IMR-90 (cell line): Measurements from ENCODE around the gene CD81. TPM values are rescaled to one million over a fixed set of nuclear protein-coding genes. Genes with fewer than 3 reads are reported as not detected.

Source experiments
- ATAC-seq: fragments of 200-7000 bp; cut with Tn5 transposase; 2 replicates; pipeline ENCODE4 v1.9.1; 2020; ENCODE audit warnings: low read depth, mild to moderate bottlenecking, moderate library complexity
- BruUV-seq: library from RNA; stranded (reverse); fragments of 400-500 nt; replicated peaks from 2 replicates; lab custom pipeline; 2021; lab: Mats Ljungman, UMichigan
- CTCF ChIA-PET: fragments of 300-600 bp; formaldehyde crosslinking; extraction: SDS; loops from one replicate; lab custom pipeline; 2021; ENCODE audit warnings: antibody characterized with exemption; lab: Yijun Ruan, JAX
- POLR2A ChIA-PET: fragments of 300-600 bp; sonication (Branson Sonifier 250); formaldehyde crosslinking; loops from one replicate; lab custom pipeline; 2022; ENCODE audit warnings: antibody characterized with exemption; ENCODE audit not compliant: unreplicated experiment; lab: Charles Lee
- DNase-seq: peaks from one replicate; pipeline ENCODE4 v3.0.0; 2013
- H2AFZ ChIP-seq: replicated peaks from 2 replicates; pipeline ENCODE3; 2013; ENCODE audit warnings: low read length, mild to moderate bottlenecking; ENCODE audit not compliant: poor library complexity
- H2AK5ac ChIP-seq: 2 replicates; pipeline ENCODE4 v1.6.1; 2013; ENCODE audit warnings: low read depth, low read length, inconsistent platforms
- H2AK9ac ChIP-seq: replicated peaks from 2 replicates; pipeline ENCODE3; 2013; ENCODE audit warnings: mild to moderate bottlenecking, low read depth, low read length, moderate library complexity; ENCODE audit not compliant: poor library complexity
- H2BK120ac ChIP-seq: 2 replicates; pipeline ENCODE4 v1.6.1; 2013; ENCODE audit warnings: low read depth, low read length, inconsistent platforms
- H2BK15ac ChIP-seq: 3 replicates; pipeline ENCODE4 v1.6.1; 2013; ENCODE audit warnings: low read depth, low read length, inconsistent platforms
- H2BK20ac ChIP-seq: 2 replicates; pipeline ENCODE4 v1.6.1; 2013; ENCODE audit warnings: low read depth, mild to moderate bottlenecking, inconsistent platforms, low read length, moderate library complexity
- H2BK5ac ChIP-seq: 2 replicates; pipeline ENCODE4 v1.6.1; 2013; ENCODE audit warnings: mild to moderate bottlenecking, low read depth, low read length, inconsistent platforms; ENCODE audit not compliant: poor library complexity, severe bottlenecking
- H3K14ac ChIP-seq: replicated peaks from 2 replicates; pipeline ENCODE4 v1.6.1; 2013; ENCODE audit warnings: low read depth, low read length, inconsistent platforms
- H3K18ac ChIP-seq: 2 replicates; pipeline ENCODE4 v1.6.1; 2013; ENCODE audit warnings: low read depth, low read length, control low read depth
- H3K23ac ChIP-seq: 2 replicates; pipeline ENCODE4 v1.6.1; 2013; ENCODE audit warnings: low read depth, low read length, inconsistent platforms
- H3K27ac ChIP-seq: 2 replicates; pipeline ENCODE4 v1.5.1; 2013; ENCODE audit warnings: mild to moderate bottlenecking, control low read depth, low read length; ENCODE audit not compliant: insufficient read depth
- H3K27me3 ChIP-seq: 2 replicates; pipeline ENCODE4 v1.6.1; 2013; ENCODE audit warnings: low read length; ENCODE audit not compliant: control insufficient read depth, insufficient read depth
- H3K36me3 ChIP-seq: 2 replicates; pipeline ENCODE4 v1.6.1; 2013; ENCODE audit warnings: low read length, mixed read lengths; ENCODE audit not compliant: control insufficient read depth, insufficient read depth
- H3K4ac ChIP-seq: 2 replicates; pipeline ENCODE4 v1.6.1; 2013; ENCODE audit warnings: low read depth, low read length, inconsistent platforms
- H3K4me1 ChIP-seq: 2 replicates; pipeline ENCODE4 v1.6.1; 2013; ENCODE audit warnings: low read length, mixed read lengths; ENCODE audit not compliant: control insufficient read depth, insufficient read depth
- H3K4me2 ChIP-seq: 2 replicates; pipeline ENCODE4 v1.6.1; 2013; ENCODE audit warnings: low read depth, mild to moderate bottlenecking, control low read depth, low read length, moderate library complexity
- H3K4me3 ChIP-seq: 2 replicates; pipeline ENCODE4 v1.5.1; 2013; ENCODE audit warnings: low read depth, mild to moderate bottlenecking, control low read depth, low read length, moderate library complexity; ENCODE audit not compliant: insufficient read depth
- H3K56ac ChIP-seq: 2 replicates; pipeline ENCODE4 v1.6.1; 2013; ENCODE audit warnings: low read length, inconsistent platforms; ENCODE audit not compliant: insufficient read depth; ENCODE audit errors: extremely low read depth
- H3K79me1 ChIP-seq, 2 experiments: 2 replicates each; pipeline ENCODE4 v1.6.1; 2013; ENCODE audit warnings: low read length in 2 of 2, inconsistent platforms in 1 of 2, low read depth in 1 of 2
- H3K9ac ChIP-seq: 2 replicates; pipeline ENCODE4 v1.6.1; 2013; ENCODE audit warnings: low read depth, low read length, control low read depth
- H3K9me1 ChIP-seq: 2 replicates; pipeline ENCODE4 v1.6.1; 2013; ENCODE audit warnings: low read length, inconsistent platforms; ENCODE audit not compliant: insufficient read depth
- H3K9me3 ChIP-seq: 2 replicates; pipeline ENCODE4 v1.6.1; 2013; ENCODE audit warnings: low read length; ENCODE audit not compliant: control insufficient read depth, insufficient read depth
- H4K20me1 ChIP-seq: 2 replicates; pipeline ENCODE4 v1.6.1; 2013; ENCODE audit warnings: low read length, inconsistent platforms; ENCODE audit not compliant: insufficient read depth
- H4K5ac ChIP-seq: 2 replicates; pipeline ENCODE4 v1.6.1; 2013; ENCODE audit warnings: mild to moderate bottlenecking, low read depth, low read length, control low read depth
- H4K8ac ChIP-seq, 2 experiments: 2 replicates each; pipeline ENCODE4 v1.6.1; 2013; ENCODE audit warnings: low read depth in 2 of 2, low read length in 2 of 2, control low read depth in 1 of 2, inconsistent platforms in 1 of 2
- H4K91ac ChIP-seq: 2 replicates; pipeline ENCODE4 v1.6.1; 2013; ENCODE audit warnings: low read depth, low read length, inconsistent platforms; ENCODE audit not compliant: insufficient read depth
- BHLHE40 ChIP-seq: fragments of 150-350 bp; IDR thresholded peaks from 2 replicates; pipeline ENCODE4 v1.6.1; 2016; ENCODE audit warnings: mild to moderate bottlenecking, low read depth, low read length
- CEBPB ChIP-seq: IDR thresholded peaks from 2 replicates; pipeline ENCODE4 v1.6.1; 2012; ENCODE audit warnings: low read depth, low read length, improper control_type of control experiment
- CHD1 ChIP-seq: IDR thresholded peaks from 2 replicates; pipeline ENCODE4 v1.6.1; 2012; ENCODE audit warnings: low read depth, low read length, improper control_type of control experiment
- CTCF ChIP-seq: conservative IDR thresholded peaks from 2 replicates; pipeline ENCODE4 v1.5.1; 2012; ENCODE audit warnings: mild to moderate bottlenecking, low read depth, low read length, improper control_type of control experiment
- ELK1 ChIP-seq: fragments of 150-350 bp; IDR thresholded peaks from 2 replicates; pipeline ENCODE4 v1.6.1; 2016; ENCODE audit warnings: low read depth, mild to moderate bottlenecking, low read length, moderate library complexity, borderline replicate concordance
- FOS ChIP-seq: fragments of 150-350 bp; IDR thresholded peaks from 2 replicates; pipeline ENCODE4 v1.6.1; 2016; ENCODE audit warnings: low read depth, low read length
- MAFK ChIP-seq: IDR thresholded peaks from 2 replicates; pipeline ENCODE4 v1.6.1; 2012; ENCODE audit warnings: low read depth, low read length, improper control_type of control experiment
- NFE2L2 ChIP-seq: fragments of 150-350 bp; IDR thresholded peaks from 2 replicates; pipeline ENCODE4 v1.6.1; 2016; ENCODE audit warnings: low read depth, mild to moderate bottlenecking, low read length
- POLR2A ChIP-seq: IDR thresholded peaks from 2 replicates; pipeline ENCODE4 v1.6.1; 2012; ENCODE audit warnings: mild to moderate bottlenecking, low read depth, low read length
- RAD21 ChIP-seq: IDR thresholded peaks from 2 replicates; pipeline ENCODE4 v1.6.1; 2012; ENCODE audit warnings: low read length, improper control_type of control experiment
- RCOR1 ChIP-seq: IDR thresholded peaks from 2 replicates; pipeline ENCODE4 v1.6.1; 2012; ENCODE audit warnings: mild to moderate bottlenecking, low read length, improper control_type of control experiment; ENCODE audit not compliant: insufficient replicate concordance
- RFX5 ChIP-seq: IDR thresholded peaks from 2 replicates; pipeline ENCODE4 v1.8.0; 2012; ENCODE audit warnings: low read depth, mild to moderate bottlenecking, low read length, moderate library complexity
- USF2 ChIP-seq: fragments of 150-350 bp; IDR thresholded peaks from 2 replicates; pipeline ENCODE4 v1.6.1; 2017; ENCODE audit warnings: mild to moderate bottlenecking, antibody characterized with exemption, low read length, low read depth
- WGBS, 2 experiments: methylation state at CpG; one replicate each; pipeline versions ENCODE4 v1.1.5 to v1.1.7; 2013; ENCODE audit warnings: missing lambda C conversion rate in 2 of 2; ENCODE audit not compliant: insufficient read length in 1 of 2; ENCODE audit errors: extremely low coverage in 2 of 2; 5-methylcytosine and 5-hydroxymethylcytosine counted together
- dilution Hi-C: fragments of 300-500 bp; cut with HindIII; formaldehyde crosslinking; loops from one replicate; pipeline ENCODE4 v1.14.3; 2018; ENCODE audit warnings: low sequenced_read_pairs; ENCODE audit not compliant: unreplicated experiment
- in situ Hi-C: fragments of 300-500 bp; cut with MboI; formaldehyde crosslinking; loops from 3 replicates; pipeline ENCODE4 v1.14.3; 2019; ENCODE audit warnings: low sequenced_read_pairs, inconsistent platforms, mixed read lengths
- intact Hi-C: fragments of 100-400 bp; cut with micrococcal nuclease; formaldehyde crosslinking; loops from 2 replicates; pipeline ENCODE4 v1.10.0; 2022
- polyA plus RNA-seq, 3 experiments: library from polyadenylated mRNA; depleted of rRNA; stranded (reverse); fragments of >200 nt; gene quantifications; 2 replicates each; pipeline ENCODE4 v1.2.3, GENCODE V29; 2012; ENCODE audit warnings: low replicate concordance in 1 of 3
- total RNA-seq: library from RNA; depleted of rRNA; stranded (reverse); fragments of >200 nt; gene quantifications from 2 replicates; pipeline ENCODE4 v1.2.3, GENCODE V29; 2012

CD81 gene
- total and polyA plus RNA-seq, 2 of the 4 experiments (the other 2 are of a cell fraction): 159 to 689 TPM

GRCh38 chr11:2352420-2352819, 24.7 kb upstream of the CD81 start:
- ATAC-seq (no peak), DNase-seq (no peak)
- Histone ChIP-seq H4K8ac (no peak overlapping the region), H3K9ac (no peak overlapping the region), H4K20me1 (no peaks in the 10 kb centered on the region), H3K14ac (no peak overlapping the region), H2AK5ac (no peak overlapping the region), H2BK5ac (no peak overlapping the region), H3K56ac (no peak overlapping the region), H2AFZ (no peak overlapping the region), H3K18ac (no peak overlapping the region), H4K91ac (no peak overlapping the region), H2BK15ac (no peak overlapping the region), H3K27ac (no peak overlapping the region), H3K4ac (no peak overlapping the region), H3K9me3 (peaks cover 17% of the 10 kb centered on the region), H3K4me1 (peaks cover 7% of the 10 kb centered on the region), H3K36me3 (no peaks in the 10 kb centered on the region), H3K27me3 (no peaks in the 10 kb centered on the region; the same call in 1 of the 2 replicates), H3K23ac (no peak overlapping the region), H2AK9ac (no peak overlapping the region), H2BK120ac (no peak overlapping the region), H4K5ac (no peak overlapping the region), H3K9me1 (0 out of 2 replicates have a peak, but pooled peaks cover 7% of the 10 kb centered on the region), H3K79me1 (no peaks in the 10 kb centered on the region), H2BK20ac (no peak overlapping the region), H3K4me2 (no peak overlapping the region), H3K4me3 (no peak overlapping the region)
- no TSS peak for BruUV-seq
- POLR2A ChIA-PET: no interaction called here
- dilution Hi-C loops: no loop called here
- TF ChIP-seq BHLHE40 (no peak), POLR2A (no peak), USF2 (no peak), ELK1 (no peak), RAD21 (no peak), RFX5 (no peak), CTCF (no peak), NFE2L2 (no peak), RCOR1 (no peak), CHD1 (no peak), MAFK (no peak), FOS (no peak), CEBPB (no peak)
- CTCF ChIA-PET: no interaction called here
- 63% methylated on average over 2 of the region's 4 CpGs; no CpG with 5 or more reads in 1 of the 2 experiments for WGBS, 2 experiments
- in situ Hi-C loops: no loop called here
- intact Hi-C loops: no loop called here
